GM10847 (cell line): ENCODE data around the gene SH2D2A.

Experiments used
- POLR2A ChIP-seq: IDR thresholded peaks from 2 replicates; pipeline ENCODE4 v1.6.1; 2011; ENCODE audit not compliant: insufficient read length; ENCODE audit errors: extremely low read depth

SH2D2A gene

GRCh38 chr1:156840898-156841279 is 24.2 kb upstream of the SH2D2A start:
- TF ChIP-seq POLR2A = no peak

GRCh38 chr1:156840186-156840897 is 23.7 kb upstream of the SH2D2A start:
- no peak for TF ChIP-seq POLR2A

GRCh38 chr1:156839426-156840109 is 22.9 kb upstream of the SH2D2A start:
- TF ChIP-seq POLR2A = no peak

- no peak for TF ChIP-seq POLR2A
These were observed 22.3 kb upstream of the SH2D2A start for GRCh38 chr1:156838972-156839371.

GRCh38 chr1:156836892-156837291 is 20.2 kb upstream of the SH2D2A start:
- no peak for TF ChIP-seq POLR2A

- TF ChIP-seq POLR2A = no peak
These were observed 19.5 kb upstream of the SH2D2A start for GRCh38 chr1:156836041-156836654.

GRCh38 chr1:156834322-156834721 is 17.7 kb upstream of the SH2D2A start:
- TF ChIP-seq POLR2A = no peak

GRCh38 chr1:156833603-156834002 is 17.0 kb upstream of the SH2D2A start:
- TF ChIP-seq POLR2A = no peak

- TF ChIP-seq POLR2A = no peak
These were observed 15.8 kb upstream of the SH2D2A start for GRCh38 chr1:156832434-156832833.

- no peak for TF ChIP-seq POLR2A
These were observed 11.9 kb upstream of the SH2D2A start for GRCh38 chr1:156828400-156829124.

GRCh38 chr1:156826630-156827029 is 10.0 kb upstream of the SH2D2A start:
- TF ChIP-seq POLR2A = no peak

GRCh38 chr1:156823210-156823790 is 6.7 kb upstream of the SH2D2A start:
- TF ChIP-seq POLR2A = no peak

- no peak for TF ChIP-seq POLR2A
These were observed 6.0 kb upstream of the SH2D2A start for GRCh38 chr1:156822680-156823079.

GRCh38 chr1:156821801-156822200 is 5.2 kb upstream of the SH2D2A start:
- no peak for TF ChIP-seq POLR2A

- TF ChIP-seq POLR2A = no peak
These were observed 656 bp downstream of the SH2D2A start for GRCh38 chr1:156815961-156816422.
